Caco-2 (cell line): ENCODE measurements around the gene DUSP3. TPM values are rescaled to one million over a fixed set of nuclear protein-coding genes. Genes with fewer than 3 reads are reported as not detected.

Experiments used
- BruUV-seq: library from RNA; stranded (reverse); fragments of 400-500 nt; replicated peaks from 2 replicates; lab custom pipeline; 2021; lab: Mats Ljungman, UMichigan
- CTCF ChIA-PET: fragments of 300-600 bp; sonication (Branson Sonifier 250); formaldehyde crosslinking; loops from one replicate; lab custom pipeline; 2022; ENCODE audit warnings: antibody characterized with exemption; lab: Charles Lee
- POLR2A ChIA-PET: fragments of 300-600 bp; sonication (Branson Sonifier 250); formaldehyde crosslinking; loops from one replicate; lab custom pipeline; 2022; ENCODE audit warnings: antibody characterized with exemption; lab: Charles Lee
- DNase-seq, 2 experiments: peaks; one replicate each; pipeline versions ENCODE4 v3.0.0 to v3.0.0-alpha.2; 2020 to 2022
- H3K27me3 ChIP-seq: replicated peaks from 2 replicates; pipeline ENCODE4 v1.6.0; 2011; ENCODE audit warnings: low read length; ENCODE audit not compliant: control insufficient read depth, insufficient read depth
- H3K36me3 ChIP-seq: 2 replicates; pipeline ENCODE4 v1.5.1; 2011; ENCODE audit warnings: low read length; ENCODE audit not compliant: control insufficient read depth, insufficient read depth
- H3K4me1 ChIP-seq: fragments of 250-450 bp; sonication (Bioruptor Pico); 2 replicates; pipeline ENCODE4 v1.5.1; 2020; ENCODE audit warnings: mild to moderate bottlenecking
- H3K4me3 ChIP-seq: 2 replicates; pipeline ENCODE4 v1.5.1; 2011; ENCODE audit warnings: low read depth, mild to moderate bottlenecking, control low read depth, low read length
- H3K9me3 ChIP-seq: fragments of 250-450 bp; sonication (Bioruptor Pico); 2 replicates; pipeline ENCODE4 v1.5.1; 2020; ENCODE audit warnings: mild to moderate bottlenecking, moderate library complexity
- H3K27ac Mint-ChIP-seq: one replicate; pipeline ENCODE4 v1.8.0; 2022; ENCODE audit warnings: mixed read lengths; ENCODE audit not compliant: unreplicated experiment
- H3K27me3 Mint-ChIP-seq: one replicate; pipeline ENCODE4 v1.8.0; 2022; ENCODE audit warnings: mixed read lengths; ENCODE audit not compliant: insufficient read depth, unreplicated experiment
- H3K36me3 Mint-ChIP-seq: one replicate; pipeline ENCODE4 v1.8.0; 2022; ENCODE audit warnings: mild to moderate bottlenecking, mixed read lengths; ENCODE audit not compliant: insufficient read depth, unreplicated experiment
- H3K4me1 Mint-ChIP-seq: one replicate; pipeline ENCODE4 v1.8.0; 2022; ENCODE audit warnings: low read depth, mixed read lengths; ENCODE audit not compliant: unreplicated experiment
- H3K4me3 Mint-ChIP-seq: one replicate; pipeline ENCODE4 v1.8.0; 2022; ENCODE audit warnings: mild to moderate bottlenecking, moderate library complexity, mixed read lengths; ENCODE audit not compliant: unreplicated experiment
- H3K9me3 Mint-ChIP-seq: one replicate; pipeline ENCODE4 v1.8.0; 2022; ENCODE audit warnings: mixed read lengths; ENCODE audit not compliant: unreplicated experiment
- CTCF ChIP-seq, 2 experiments: fragments of 200-600 bp in 1 of 2; IDR thresholded peaks; 1 replicate in 1 of 2; 2 replicates in 1 of 2; pipeline versions ENCODE4 v1.5.1 to v1.8.0; 2011 to 2022; ENCODE audit warnings: antibody characterized with exemption in 1 of 2, control low read depth in 1 of 2, inconsistent platforms in 1 of 2, low read depth in 1 of 2, low read length in 1 of 2, mild to moderate bottlenecking in 1 of 2, moderate library complexity in 1 of 2; ENCODE audit not compliant: insufficient read depth in 1 of 2, severe bottlenecking in 1 of 2, unreplicated experiment in 1 of 2
- intact Hi-C: fragments of 100-400 bp; cut with micrococcal nuclease; formaldehyde crosslinking; loops from one replicate; pipeline ENCODE4 v1.10.0; 2022; ENCODE audit not compliant: unreplicated experiment
- total RNA-seq: library from RNA; stranded (reverse); gene quantifications from 2 replicates; pipeline ENCODE4 v1.2.3, GENCODE V29; 2022

The DUSP3 gene
- total RNA-seq, 1 experiment from 2014 or later: 86.3 TPM

GRCh38 chr17:43736389-43736788 is 42.4 kb downstream of the DUSP3 start:
- Histone ChIP-seq H3K27me3 (no peaks in the 10 kb centered on the region), H3K9me3 (peaks cover 10% of the 10 kb centered on the region; the same call in 1 of the 2 replicates), H3K4me3 (no peak overlapping the region), H3K4me1 (no peaks in the 10 kb centered on the region), H3K36me3 (no peaks in the 10 kb centered on the region)
- TF ChIP-seq CTCF (IDR thresholded peaks at IDR 0.05; ENCODE audit: insufficient read depth in 1 of 2, low read depth in 1 of 2, low read length in 1 of 2, severe bottlenecking in 1 of 2, unreplicated experiment in 1 of 2): no peak
- ChIA-PET POLR2A (no interaction called here), CTCF (no interaction called here)
- DNase-seq: no peak
- H3K9me3 Mint-ChIP-seq: peaks cover 9% of the 10 kb centered on the region
- H3K4me3 Mint-ChIP-seq: no peak overlapping the region
- no peaks in the 10 kb centered on the region for H3K36me3 Mint-ChIP-seq
- BruUV-seq: no TSS peak
- H3K27ac Mint-ChIP-seq: no peak overlapping the region
- no peaks in the 10 kb centered on the region for H3K27me3 Mint-ChIP-seq
- intact Hi-C loops: no loop called here
- H3K4me1 Mint-ChIP-seq: peaks cover 7% of the 10 kb centered on the region

DNA sequence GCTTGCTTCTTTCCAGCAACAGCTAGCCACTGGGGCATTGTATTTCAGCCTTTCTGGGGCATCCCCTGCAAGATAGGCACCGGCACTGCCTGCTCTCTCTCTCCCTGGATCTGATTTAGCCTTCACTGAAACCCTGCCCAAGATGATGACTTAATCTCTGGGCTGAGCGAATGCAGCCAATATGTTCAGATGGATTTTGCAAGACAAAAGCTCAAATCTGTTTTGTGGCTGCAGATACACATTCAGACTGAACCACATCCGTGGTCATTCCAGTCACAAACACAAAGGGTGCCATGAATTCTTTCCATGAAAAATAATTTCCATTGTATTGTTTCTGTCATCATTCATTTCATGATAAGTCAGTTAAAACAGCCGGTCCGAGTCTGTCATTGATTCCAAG is 44.4 kb downstream of the DUSP3 start:
- no peaks in the 10 kb centered on the region for H3K27me3 Mint-ChIP-seq
- no peak overlapping the region for H3K4me3 Mint-ChIP-seq
- CTCF ChIA-PET: interaction anchor here (1.0 kb wide), 1 partner anchor 21 kb away, joined by 3 read pairs; no protein-coding TSS in a partner anchor
- Histone ChIP-seq H3K36me3 (no peaks in the 10 kb centered on the region), H3K27me3 (no peaks in the 10 kb centered on the region), H3K4me1 (no peaks in the 10 kb centered on the region), H3K9me3 (peaks cover 10% of the 10 kb centered on the region; the same call in 1 of the 2 replicates), H3K4me3 (no peak overlapping the region)
- H3K27ac Mint-ChIP-seq: no peak overlapping the region
- intact Hi-C loops: no loop called here
- peaks cover 9% of the 10 kb centered on the region for H3K9me3 Mint-ChIP-seq
- peaks cover 5% of the 10 kb centered on the region for H3K4me1 Mint-ChIP-seq
- POLR2A ChIA-PET: no interaction called here
- BruUV-seq: no TSS peak
- no peak for TF ChIP-seq CTCF (IDR thresholded peaks at IDR 0.05; ENCODE audit: insufficient read depth in 1 of 2, low read depth in 1 of 2, low read length in 1 of 2, severe bottlenecking in 1 of 2, unreplicated experiment in 1 of 2)
- DNase-seq: no peak
- H3K36me3 Mint-ChIP-seq: no peaks in the 10 kb centered on the region

DNA sequence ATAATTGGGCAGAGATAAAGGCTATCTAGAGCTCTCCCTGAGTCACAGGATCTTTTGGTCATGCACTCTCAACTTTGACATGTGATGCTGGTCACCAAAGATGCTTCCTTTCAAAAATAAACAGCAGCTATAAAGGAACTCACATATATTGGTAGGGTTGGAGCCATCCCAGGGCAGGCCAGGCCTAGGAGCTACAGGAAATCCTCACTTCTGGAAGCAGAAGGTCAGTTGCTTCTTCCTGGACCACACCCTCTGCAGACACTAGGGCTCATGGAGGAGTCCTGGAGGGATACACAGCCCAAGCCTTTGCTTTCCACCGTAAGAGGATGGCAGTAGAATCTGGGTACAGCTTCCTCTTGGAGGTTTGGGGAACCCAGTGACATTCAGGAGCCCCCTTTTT is 44.8 kb downstream of the DUSP3 start:
- H3K27me3 Mint-ChIP-seq: no peaks in the 10 kb centered on the region
- no TSS peak for BruUV-seq
- Histone ChIP-seq H3K9me3 (peaks cover 10% of the 10 kb centered on the region; the same call in 1 of the 2 replicates), H3K27me3 (no peaks in the 10 kb centered on the region), H3K36me3 (no peaks in the 10 kb centered on the region), H3K4me1 (no peaks in the 10 kb centered on the region), H3K4me3 (no peak overlapping the region)
- POLR2A ChIA-PET: no interaction called here
- no peak for TF ChIP-seq CTCF (IDR thresholded peaks at IDR 0.05; ENCODE audit: insufficient read depth in 1 of 2, low read depth in 1 of 2, low read length in 1 of 2, severe bottlenecking in 1 of 2, unreplicated experiment in 1 of 2)
- no peaks in the 10 kb centered on the region for H3K36me3 Mint-ChIP-seq
- H3K27ac Mint-ChIP-seq: no peak overlapping the region
- CTCF ChIA-PET: interaction anchor here (0.6 to 1.0 kb wide), 2 partner anchors 20 to 32 kb away, joined by 3 to 7 read pairs; no protein-coding TSS in a partner anchor
- no peak overlapping the region for H3K4me3 Mint-ChIP-seq
- intact Hi-C loops: no loop called here
- DNase-seq: no peak
- H3K9me3 Mint-ChIP-seq: peaks cover 9% of the 10 kb centered on the region
- H3K4me1 Mint-ChIP-seq: peaks cover under 1% of the 10 kb centered on the region
